ENCODE data around the gene PDCD2L.

GRCh38 chr19:34430738-34431625 lies 26.8 kb downstream of the PDCD2L start:
- TF ChIP-seq CTCF (IDR thresholded peaks at IDR 0.05) (peak in 5 of 6 experiments; percentile 19 to 60 (median 53)), POLR2A (IDR thresholded peaks at IDR 0.05) (no peak)
